ENCODE measurements around the gene GSTM3.

GSTM3 gene

DNA sequence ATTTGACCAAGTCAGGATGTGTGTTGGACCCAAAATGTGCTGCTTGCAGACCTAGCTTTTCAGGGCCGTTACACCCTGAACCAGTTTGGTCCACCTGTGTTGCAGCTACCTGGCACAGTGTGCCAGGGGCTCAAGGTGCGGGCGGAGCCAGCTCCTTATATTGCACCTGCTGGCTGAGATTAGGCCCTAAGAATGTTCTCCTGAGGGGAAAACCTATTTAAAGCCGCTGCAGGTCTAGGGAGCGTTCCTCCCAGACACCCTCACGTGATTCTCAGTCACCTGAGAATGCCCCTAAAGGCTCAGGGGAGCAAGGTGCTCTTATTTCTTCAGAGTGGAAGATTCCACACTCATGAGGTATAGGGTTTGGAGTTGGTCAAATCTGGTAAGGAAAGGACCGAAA lies 12.0 kb downstream of the GSTM3 start:
- H3K27ac ChIP-seq (ENCODE audit: low read depth, low read length, poor library complexity, severe bottlenecking) = no peak overlapping the region
- no peaks in the 10 kb centered on the region for H3F3A ChIP-seq (ENCODE audit: insufficient read depth, low read length)
- no peak overlapping the region for H3K4me2 ChIP-seq (ENCODE audit: low read length)
- no peak overlapping the region for H3K9ac ChIP-seq (ENCODE audit: low read length)
- no peaks in the 10 kb centered on the region for H3K4me1 ChIP-seq (ENCODE audit: insufficient read depth, low read length, severe bottlenecking)
- TF ChIP-seq, protein P1, sequence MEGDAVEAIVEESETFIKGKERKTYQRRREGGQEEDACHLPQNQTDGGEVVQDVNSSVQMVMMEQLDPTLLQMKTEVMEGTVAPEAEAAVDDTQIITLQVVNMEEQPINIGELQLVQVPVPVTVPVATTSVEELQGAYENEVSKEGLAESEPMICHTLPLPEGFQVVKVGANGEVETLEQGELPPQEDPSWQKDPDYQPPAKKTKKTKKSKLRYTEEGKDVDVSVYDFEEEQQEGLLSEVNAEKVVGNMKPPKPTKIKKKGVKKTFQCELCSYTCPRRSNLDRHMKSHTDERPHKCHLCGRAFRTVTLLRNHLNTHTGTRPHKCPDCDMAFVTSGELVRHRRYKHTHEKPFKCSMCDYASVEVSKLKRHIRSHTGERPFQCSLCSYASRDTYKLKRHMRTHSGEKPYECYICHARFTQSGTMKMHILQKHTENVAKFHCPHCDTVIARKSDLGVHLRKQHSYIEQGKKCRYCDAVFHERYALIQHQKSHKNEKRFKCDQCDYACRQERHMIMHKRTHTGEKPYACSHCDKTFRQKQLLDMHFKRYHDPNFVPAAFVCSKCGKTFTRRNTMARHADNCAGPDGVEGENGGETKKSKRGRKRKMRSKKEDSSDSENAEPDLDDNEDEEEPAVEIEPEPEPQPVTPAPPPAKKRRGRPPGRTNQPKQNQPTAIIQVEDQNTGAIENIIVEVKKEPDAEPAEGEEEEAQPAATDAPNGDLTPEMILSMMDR (IDR thresholded peaks at IDR 0.05; ENCODE audit: low read length) = no peak
- TF ChIP-seq EZH2 (IDR thresholded peaks at IDR 0.05; ENCODE audit: borderline replicate concordance, low read length) = no peak
- no peak overlapping the region for H2AFZ ChIP-seq (ENCODE audit: low read length)
- no peak overlapping the region for H3K4me3 ChIP-seq (ENCODE audit: low read depth, low read length, poor library complexity, severe bottlenecking)
- peaks cover 8% of the 10 kb centered on the region; the same call in 1 of the 2 replicates for H3K27me3 ChIP-seq (ENCODE audit: insufficient read depth, low read length)
- H3K79me2 ChIP-seq (ENCODE audit: insufficient read depth, low read length) = no peaks in the 10 kb centered on the region
- no peaks in the 10 kb centered on the region for H3K36me3 ChIP-seq (ENCODE audit: insufficient read depth, low read length)
- H3K9me2 ChIP-seq (ENCODE audit: low read depth, low read length) = no peaks in the 10 kb centered on the region
- no peaks in the 10 kb centered on the region for H3K9me3 ChIP-seq (ENCODE audit: low read length)
- no peaks in the 10 kb centered on the region for H4K20me1 ChIP-seq (ENCODE audit: insufficient read depth, low read length)

DNA sequence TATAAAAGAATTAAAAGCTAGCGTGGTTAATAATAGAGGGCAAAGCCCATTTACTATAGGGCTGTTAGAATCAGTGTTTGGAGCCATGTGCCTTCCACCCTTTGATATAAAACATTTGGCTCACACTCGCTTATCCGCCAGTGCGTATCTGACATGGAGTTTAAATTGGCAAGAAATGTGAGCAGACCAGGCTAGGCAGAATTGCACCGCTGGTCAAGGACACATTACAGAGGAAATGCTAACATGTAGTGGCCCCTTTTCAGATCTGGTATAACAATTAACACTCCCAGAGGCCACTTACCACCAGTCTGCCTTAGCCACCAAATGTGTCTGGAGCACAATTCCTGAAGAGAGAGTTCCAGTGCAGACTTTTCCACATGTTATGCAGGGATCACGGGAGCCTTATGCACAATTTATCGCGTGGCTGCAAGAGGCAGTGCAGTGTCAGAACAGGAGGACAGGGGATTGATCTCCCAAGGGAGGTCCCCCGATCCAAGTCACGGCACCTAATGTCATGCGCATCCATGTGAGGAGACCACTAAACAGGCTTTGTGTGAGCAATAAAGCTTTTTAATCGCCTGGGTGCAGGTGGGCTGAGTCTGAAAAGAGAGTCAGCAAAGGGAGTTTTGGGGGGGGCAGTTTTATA lies 14.0 kb downstream of the GSTM3 start:
- H3K9me2 ChIP-seq (ENCODE audit: low read depth, low read length) = no peaks in the 10 kb centered on the region
- no peaks in the 10 kb centered on the region for H3K79me2 ChIP-seq (ENCODE audit: insufficient read depth, low read length)
- no peaks in the 10 kb centered on the region for H3K36me3 ChIP-seq (ENCODE audit: insufficient read depth, low read length)
- no peak for TF ChIP-seq EZH2 (IDR thresholded peaks at IDR 0.05; ENCODE audit: borderline replicate concordance, low read length)
- TF ChIP-seq, protein P1 (IDR thresholded peaks at IDR 0.05; ENCODE audit: low read length) = no peak
- no peaks in the 10 kb centered on the region for H3F3A ChIP-seq (ENCODE audit: insufficient read depth, low read length)
- H3K27ac ChIP-seq (ENCODE audit: low read depth, low read length, poor library complexity, severe bottlenecking) = no peak overlapping the region
- H3K4me1 ChIP-seq (ENCODE audit: insufficient read depth, low read length, severe bottlenecking) = no peaks in the 10 kb centered on the region
- no peak overlapping the region for H3K4me2 ChIP-seq (ENCODE audit: low read length)
- no peak overlapping the region for H3K4me3 ChIP-seq (ENCODE audit: low read depth, low read length, poor library complexity, severe bottlenecking)
- H4K20me1 ChIP-seq (ENCODE audit: insufficient read depth, low read length) = no peaks in the 10 kb centered on the region
- no peaks in the 10 kb centered on the region for H3K9me3 ChIP-seq (ENCODE audit: low read length)
- H3K9ac ChIP-seq (ENCODE audit: low read length) = no peak overlapping the region
- no peak overlapping the region for H2AFZ ChIP-seq (ENCODE audit: low read length)
- H3K27me3 ChIP-seq (ENCODE audit: insufficient read depth, low read length) = peaks cover 3% of the 10 kb centered on the region; the same call in 1 of the 2 replicates

DNA sequence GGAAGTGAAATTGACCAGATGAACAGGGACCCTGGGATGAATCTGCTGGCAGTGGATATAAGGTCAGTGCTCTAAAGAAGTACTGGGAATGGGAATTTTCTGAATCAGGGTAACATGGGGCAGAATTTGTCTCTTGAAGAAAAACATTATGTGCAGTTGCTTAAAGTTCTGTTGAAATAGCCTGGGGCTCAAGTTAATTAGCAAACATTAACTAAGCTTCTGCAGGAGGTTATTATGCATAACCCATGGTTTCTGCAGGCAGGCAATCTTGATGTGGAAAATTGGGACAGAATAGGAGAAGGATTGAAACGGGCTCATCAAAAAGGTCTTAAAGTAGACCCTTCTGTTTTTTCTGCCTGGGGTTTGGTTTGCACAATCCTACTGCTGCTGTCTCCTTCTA lies 14.8 kb downstream of the GSTM3 start:
- TF ChIP-seq, protein P1 (IDR thresholded peaks at IDR 0.05; ENCODE audit: low read length) = no peak
- no peak for TF ChIP-seq EZH2 (IDR thresholded peaks at IDR 0.05; ENCODE audit: borderline replicate concordance, low read length)

More for the DNA sequence above, 14.8 kb downstream of the GSTM3 start:
- Histone ChIP-seq H3K4me3 (ENCODE audit: low read depth, low read length, poor library complexity, severe bottlenecking) (no peak overlapping the region), H3K4me2 (ENCODE audit: low read length) (no peak overlapping the region), H3F3A (ENCODE audit: insufficient read depth, low read length) (no peaks in the 10 kb centered on the region), H3K9me3 (ENCODE audit: low read length) (no peaks in the 10 kb centered on the region), H2AFZ (ENCODE audit: low read length) (no peak overlapping the region), H3K9ac (ENCODE audit: low read length) (no peak overlapping the region), H3K9me2 (ENCODE audit: low read depth, low read length) (no peaks in the 10 kb centered on the region), H3K4me1 (ENCODE audit: insufficient read depth, low read length, severe bottlenecking) (no peaks in the 10 kb centered on the region), H3K79me2 (ENCODE audit: insufficient read depth, low read length) (no peaks in the 10 kb centered on the region), H4K20me1 (ENCODE audit: insufficient read depth, low read length) (no peaks in the 10 kb centered on the region), H3K36me3 (ENCODE audit: insufficient read depth, low read length) (no peaks in the 10 kb centered on the region), H3K27ac (ENCODE audit: low read depth, low read length, poor library complexity, severe bottlenecking) (no peak overlapping the region), H3K27me3 (ENCODE audit: insufficient read depth, low read length) (peaks cover 3% of the 10 kb centered on the region; the same call in 1 of the 2 replicates)

Measured in OCI-LY1 (cell line).